ENCODE data around the gene CHGA.

CHGA gene

GRCh38 chr14:92968291-92969020 lies 45.5 kb downstream of the CHGA start:
- no peak overlapping the region for H3K4me3 ChIP-seq (ENCODE audit: low read depth, low read length)
- TF ChIP-seq CTCF (IDR thresholded peaks at IDR 0.05; ENCODE audit: low read depth, low read length), result no peak
- in situ Hi-C loops (cut with HindIII; ENCODE audit: low sequenced_read_pairs), result no loop called here
- no peak for DNase-seq (ENCODE audit: low read depth, low spot score)

- in situ Hi-C loops (cut with HindIII; ENCODE audit: low sequenced_read_pairs), result no loop called here
- no peak for TF ChIP-seq CTCF (IDR thresholded peaks at IDR 0.05; ENCODE audit: low read depth, low read length)
- no peak for DNase-seq (ENCODE audit: low read depth, low spot score)
- H3K4me3 ChIP-seq (ENCODE audit: low read depth, low read length), result no peak overlapping the region
Measured at GRCh38 chr14:92969430-92969829, 46.5 kb downstream of the CHGA start.

GRCh38 chr14:92969871-92970270 lies 46.9 kb downstream of the CHGA start:
- in situ Hi-C loops (cut with HindIII; ENCODE audit: low sequenced_read_pairs), result no loop called here
- no peak overlapping the region for H3K4me3 ChIP-seq (ENCODE audit: low read depth, low read length)
- no peak for TF ChIP-seq CTCF (IDR thresholded peaks at IDR 0.05; ENCODE audit: low read depth, low read length)
- no peak for DNase-seq (ENCODE audit: low read depth, low spot score)

GRCh38 chr14:92970271-92970670 lies 47.3 kb downstream of the CHGA start:
- TF ChIP-seq CTCF (IDR thresholded peaks at IDR 0.05; ENCODE audit: low read depth, low read length), result no peak
- DNase-seq (ENCODE audit: low read depth, low spot score), result no peak
- H3K4me3 ChIP-seq (ENCODE audit: low read depth, low read length), result no peak overlapping the region
- in situ Hi-C loops (cut with HindIII; ENCODE audit: low sequenced_read_pairs), result no loop called here

- DNase-seq (ENCODE audit: low read depth, low spot score), result no peak
- no peak overlapping the region for H3K4me3 ChIP-seq (ENCODE audit: low read depth, low read length)
- in situ Hi-C loops (cut with HindIII; ENCODE audit: low sequenced_read_pairs), result no loop called here
- no peak for TF ChIP-seq CTCF (IDR thresholded peaks at IDR 0.05; ENCODE audit: low read depth, low read length)
Measured at GRCh38 chr14:92971601-92972180, 48.7 kb downstream of the CHGA start.

- in situ Hi-C loops (cut with HindIII; ENCODE audit: low sequenced_read_pairs), result no loop called here
- H3K4me3 ChIP-seq (ENCODE audit: low read depth, low read length), result no peak overlapping the region
- DNase-seq (ENCODE audit: low read depth, low spot score), result peak; percentile 44
Measured at GRCh38 chr14:92973261-92973797, 50.4 kb downstream of the CHGA start.

More at GRCh38 chr14:92973261-92973797, 50.4 kb downstream of the CHGA start:
- peak; percentile 63 for TF ChIP-seq CTCF (IDR thresholded peaks at IDR 0.05; ENCODE audit: low read depth, low read length)
